HG02798 (cell line): Measurements from ENCODE around the gene BCLAF3.
A peak's percentile ranks its signal among the peaks of the same experiment; 100 is the strongest.

ENCODE experiments used
- ATAC-seq: cut with Tn5 transposase; IDR thresholded peaks from one replicate; pipeline ENCODE4 v1.9.1; 2021; ENCODE audit warnings: mild to moderate bottlenecking; ENCODE audit not compliant: unreplicated experiment, poor library complexity

The BCLAF3 gene

GRCh38 chrX:19990556-19991349 is at the start of gene BCLAF3:
BCLAF3 (minus strand) TSS chrX:19991061; CDS start chrX:19970264, 20,797 bp downstream.
- ATAC-seq, result peak; percentile 95

- ATAC-seq, result no peak
These were observed 48.1 kb upstream of the BCLAF3 start for GRCh38 chrX:20038966-20039365.

- ATAC-seq, result no peak
These were observed 46.3 kb upstream of the BCLAF3 start for GRCh38 chrX:20037186-20037585.

GRCh38 chrX:20032201-20032600 is 41.3 kb upstream of the BCLAF3 start:
- ATAC-seq, result no peak

GRCh38 chrX:20029728-20030127 is 38.9 kb upstream of the BCLAF3 start:
- peak; percentile 43 for ATAC-seq

- no peak for ATAC-seq
These were observed 37.7 kb upstream of the BCLAF3 start for GRCh38 chrX:20028588-20028987.

- ATAC-seq, result no peak
These were observed 35.4 kb upstream of the BCLAF3 start for GRCh38 chrX:20026278-20026677.

GRCh38 chrX:20019672-20020365 is 29.0 kb upstream of the BCLAF3 start:
- no peak for ATAC-seq

GRCh38 chrX:20016616-20016945 is 25.7 kb upstream of the BCLAF3 start:
- no peak for ATAC-seq

GRCh38 chrX:20015945-20016615 is 25.2 kb upstream of the BCLAF3 start:
- no peak for ATAC-seq

- no peak for ATAC-seq
These were observed 24.6 kb upstream of the BCLAF3 start for GRCh38 chrX:20015422-20015821.

GRCh38 chrX:20011608-20012007 is 20.7 kb upstream of the BCLAF3 start:
- ATAC-seq, result no peak

GRCh38 chrX:20007962-20008622 is 17.2 kb upstream of the BCLAF3 start:
- ATAC-seq, result no peak

- no peak for ATAC-seq
These were observed 15.0 kb upstream of the BCLAF3 start for GRCh38 chrX:20005883-20006282.

- ATAC-seq, result no peak
These were observed 10.7 kb upstream of the BCLAF3 start for GRCh38 chrX:20001588-20001987.

GRCh38 chrX:19991350-19991718 is 473 bp upstream of the BCLAF3 start:
- ATAC-seq, result no peak

GRCh38 chrX:19990151-19990555 is 708 bp downstream of the BCLAF3 start:
- peak; percentile 20 for ATAC-seq

GRCh38 chrX:19987856-19988255 is 3.0 kb downstream of the BCLAF3 start:
- no peak for ATAC-seq

- ATAC-seq, result no peak
These were observed 4.3 kb downstream of the BCLAF3 start for GRCh38 chrX:19986531-19986930.

GRCh38 chrX:19981947-19982346 is 8.9 kb downstream of the BCLAF3 start:
- no peak for ATAC-seq

- ATAC-seq, result no peak
These were observed 15.0 kb downstream of the BCLAF3 start for GRCh38 chrX:19975845-19976244.
